ENCODE results near the gene STING1. TPM values are rescaled to one million over a fixed set of nuclear protein-coding genes. Genes with fewer than 3 reads are reported as not detected.

Gene STING1
- total RNA-seq, 1 experiment from 2014 or later = 0.48 TPM

- Histone ChIP-seq H3K27ac (ENCODE audit: insufficient read length, low read depth, low read length) (no peak overlapping the region), H3K14ac (ENCODE audit: insufficient read depth, low read length) (peak overlapping the region; percentile 4; the same call in 1 of the 2 replicates), H2BK15ac (ENCODE audit: low read depth, low read length) (no peak overlapping the region), H4K20me1 (ENCODE audit: control insufficient read depth, insufficient read depth, insufficient read length) (no peaks in the 10 kb centered on the region), H4K8ac (replicated peaks; ENCODE audit: insufficient read length, low read depth, low read length) (no peak overlapping the region), H3K4ac (ENCODE audit: low read depth, low read length) (no peak overlapping the region), H3K56ac (ENCODE audit: insufficient read length, low read depth, low read length) (no peak overlapping the region), H3K9me3 (ENCODE audit: control insufficient read depth, low read depth, low read length) (no peaks in the 10 kb centered on the region), H3K18ac (ENCODE audit: insufficient read length, low read depth, low read length) (no peak overlapping the region), H2BK20ac (ENCODE audit: low read depth, low read length, poor library complexity, severe bottlenecking) (no peak overlapping the region), H3K9ac (ENCODE audit: extremely low read depth, insufficient read length, low read length) (no peak overlapping the region), H2BK12ac (ENCODE audit: insufficient read length, low read depth, low read length) (no peak overlapping the region), H2AFZ (ENCODE audit: low read length) (no peak overlapping the region), H3K4me1 (ENCODE audit: insufficient read depth, low read length) (peaks cover 5% of the 10 kb centered on the region; the same call in 1 of the 2 replicates), H3T11ph (ENCODE audit: low read length) (no peak overlapping the region), H3K79me2 (ENCODE audit: insufficient read depth, low read length) (no peaks in the 10 kb centered on the region), H2BK120ac (ENCODE audit: low read depth, low read length, poor library complexity, severe bottlenecking) (no peak overlapping the region), H3K23me2 (ENCODE audit: insufficient read length, low read depth, low read length, poor library complexity, severe bottlenecking) (no peaks in the 10 kb centered on the region), H3K79me1 (ENCODE audit: insufficient read depth, low read depth, low read length, poor library complexity, severe bottlenecking) (no peaks in the 10 kb centered on the region), H2BK5ac (ENCODE audit: insufficient read length, low read length) (no peak overlapping the region), H3K4me2 (ENCODE audit: insufficient read depth, insufficient read length, low read length) (no peak overlapping the region), H2AK5ac (ENCODE audit: insufficient read length, low read length) (no peak overlapping the region), H3K27me3 (ENCODE audit: insufficient read depth, low read length) (no peaks in the 10 kb centered on the region), H4K91ac (ENCODE audit: insufficient read length, low read depth, low read length) (no peak overlapping the region), H3K23ac (ENCODE audit: insufficient read length, low read depth, low read length) (no peak overlapping the region), H4K5ac (ENCODE audit: insufficient read length, low read depth, low read length) (no peak overlapping the region)
- Mint-ChIP-seq H3K4me1 (peaks cover 44 to 56% of the 10 kb centered on the region in 2 experiments), H3K36me3 (ENCODE audit: insufficient read depth in 1 of 3, low read depth in 3 of 3) (no peaks in the 10 kb centered on the region), H3K9me3 (no peaks in the 10 kb centered on the region; a peak in 1 of 5 replicates), H3K27me3 (ENCODE audit: low read depth) (peaks cover 7% of the 10 kb centered on the region), H3K27ac (peak overlapping the region; percentile 93 to 95 (median 93); a peak in 6 of 7 replicates), H3K4me3 (peak overlapping the region in 1 of 2 experiments; percentile 41; a peak in 2 of 5 replicates)
- WGBS (ENCODE audit: extremely low coverage, insufficient read length, low lambda C conversion rate) = no CpG with 5 or more reads among the region's 2 CpGs
- DNase-seq = no peak
- TF ChIP-seq CTCF (conservative IDR thresholded peaks at IDR 0.05) = 0 out of 3 replicates have a peak, but pooled peaks have one; percentile 9
Measured at GRCh38 chr5:139473565-139473964, 9.0 kb downstream of the STING1 start.

Measured in H9 (cell line).